HG03457 (cell line): ENCODE results near the gene ZNF622.

Experiments used
- ATAC-seq: cut with Tn5 transposase; IDR thresholded peaks from one replicate; pipeline ENCODE4 v1.9.1; 2021; ENCODE audit warnings: moderate number of reproducible peaks; ENCODE audit not compliant: unreplicated experiment

Gene ZNF622

GRCh38 chr5:16465544-16466432 is at the start of gene ZNF622:
Gene ZNF622 (minus strand): TSS chr5:16465800. CDS start chr5:16465665, 135 bp downstream.
- peak; percentile 76 for ATAC-seq

GRCh38 chr5:16510098-16510497 is 44.5 kb upstream of the ZNF622 start:
- ATAC-seq = no peak

- no peak for ATAC-seq
These were observed 43.3 kb upstream of the ZNF622 start for GRCh38 chr5:16508730-16509531.

GRCh38 chr5:16507716-16508115 is 42.1 kb upstream of the ZNF622 start:
- ATAC-seq = no peak

- no peak for ATAC-seq
These were observed 40.3 kb upstream of the ZNF622 start for GRCh38 chr5:16505904-16506303.

GRCh38 chr5:16505140-16505891 is 39.7 kb upstream of the ZNF622 start:
- no peak for ATAC-seq

GRCh38 chr5:16504571-16504970 is 39.0 kb upstream of the ZNF622 start:
- no peak for ATAC-seq

- ATAC-seq = no peak
These were observed 37.3 kb upstream of the ZNF622 start for GRCh38 chr5:16502866-16503265.

- ATAC-seq = no peak
These were observed 34.4 kb upstream of the ZNF622 start for GRCh38 chr5:16500024-16500423.

- ATAC-seq = no peak
These were observed 31.9 kb upstream of the ZNF622 start for GRCh38 chr5:16497546-16497945.

GRCh38 chr5:16493261-16493660 is 27.7 kb upstream of the ZNF622 start:
- ATAC-seq = no peak

- no peak for ATAC-seq
These were observed 27.0 kb upstream of the ZNF622 start for GRCh38 chr5:16492398-16493140.

GRCh38 chr5:16490911-16491310 is 25.3 kb upstream of the ZNF622 start:
- ATAC-seq = no peak

GRCh38 chr5:16489322-16489791 is 23.8 kb upstream of the ZNF622 start:
- no peak for ATAC-seq

- no peak for ATAC-seq
These were observed 21.9 kb upstream of the ZNF622 start for GRCh38 chr5:16487456-16487855.

GRCh38 chr5:16486711-16487111 is 21.1 kb upstream of the ZNF622 start:
- no peak for ATAC-seq

GRCh38 chr5:16485656-16486055 is 20.1 kb upstream of the ZNF622 start:
- ATAC-seq = no peak

GRCh38 chr5:16484081-16484480 is 18.5 kb upstream of the ZNF622 start:
- ATAC-seq = no peak

GRCh38 chr5:16483361-16483760 is 17.8 kb upstream of the ZNF622 start:
- ATAC-seq = no peak

- no peak for ATAC-seq
These were observed 17.3 kb upstream of the ZNF622 start for GRCh38 chr5:16482891-16483290.
